SU-DHL-6 (cell line): Measurements from ENCODE around the gene MTF2.

Experiments
- CTCF ChIP-seq: fragments of 200-600 bp; sonication (generic); IDR thresholded peaks from one replicate; pipeline ENCODE4 v1.5.1; 2017; ENCODE audit warnings: antibody characterized with exemption, mild to moderate bottlenecking, low read length, moderate library complexity; ENCODE audit not compliant: insufficient read depth, poor library complexity, severe bottlenecking
- EZH2phosphoT487 ChIP-seq: fragments of 200-600 bp; sonication (generic), shearing (Covaris generic); conservative IDR thresholded peaks from 2 replicates; pipeline ENCODE4 v1.6.1; 2018; ENCODE audit warnings: mild to moderate bottlenecking, antibody characterized with exemption, low read length, moderate library complexity, mixed read lengths

- no peak for TF ChIP-seq EZH2phosphoT487
- no peak for TF ChIP-seq CTCF
Measured at GRCh38 chr1:93081716-93082115, 2.6 kb downstream of the MTF2 start.
